ENCODE results near the gene GPR162. TPM values are rescaled to one million over a fixed set of nuclear protein-coding genes. Genes with fewer than 3 reads are reported as not detected.

GPR162 gene
- total RNA-seq, 2 donors from 2014 or later, result 0.78 TPM; not detected in 1

- TF ChIP-seq CTCF (IDR thresholded peaks at IDR 0.05) (no peak), POLR2A (IDR thresholded peaks at IDR 0.05) (no peak)
- DNase-seq, result no peak
- Histone ChIP-seq H3K4me1 (no peaks in the 10 kb centered on the region), H3K27me3 (no peaks in the 10 kb centered on the region), H3K27ac (no peak overlapping the region), H3K36me3 (replicated peaks in 1 of 2; ENCODE audit: insufficient read depth in 1 of 2, low read depth in 2 of 2) (no peaks in the 10 kb centered on the region), H3K4me3 (no peak overlapping the region), H3K9me3 (no peaks in the 10 kb centered on the region)
- WGBS, 2 donors, result 76 to 80% methylated on average over 9 to 16 of the region's 16 CpGs
- intact Hi-C loops (cut with DNase I), result no loop called here
- ATAC-seq, result no peak
Observed at GRCh38 chr12:6843118-6843902, 21.7 kb downstream of the GPR162 start.

- Histone ChIP-seq H3K9me3 (no peaks in the 10 kb centered on the region), H3K4me1 (no peaks in the 10 kb centered on the region), H3K4me3 (no peak overlapping the region), H3K27ac (no peak overlapping the region), H3K36me3 (replicated peaks in 1 of 2; ENCODE audit: insufficient read depth in 1 of 2, low read depth in 2 of 2) (no peaks in the 10 kb centered on the region), H3K27me3 (no peaks in the 10 kb centered on the region)
- TF ChIP-seq POLR2A (IDR thresholded peaks at IDR 0.05) (no peak), CTCF (IDR thresholded peaks at IDR 0.05) (no peak)
- WGBS, 2 donors, result 81 to 93% methylated on average over 12 to 17 of the region's 17 CpGs
- intact Hi-C loops (cut with DNase I), result no loop called here
- no peak for ATAC-seq
- no peak for DNase-seq
Observed at GRCh38 chr12:6845395-6845794, 23.8 kb downstream of the GPR162 start.

- H3K9me3 ChIP-seq, result no peaks in the 10 kb centered on the region
- no peak overlapping the region for H3K4me3 ChIP-seq
- no peak for TF ChIP-seq POLR2A (IDR thresholded peaks at IDR 0.05)
- no peak for TF ChIP-seq CTCF (IDR thresholded peaks at IDR 0.05)
- no peaks in the 10 kb centered on the region for H3K27me3 ChIP-seq
- no peak overlapping the region for H3K27ac ChIP-seq
- H3K4me1 ChIP-seq, result peaks cover 8% of the 10 kb centered on the region
- intact Hi-C loops (cut with DNase I), result no loop called here
- ATAC-seq (no peak), DNase-seq (no peak)
- 76 to 88% methylated on average over 7 of the region's 7 CpGs for WGBS, 2 donors
- H3K36me3 ChIP-seq (replicated peaks in 1 of 2; ENCODE audit: insufficient read depth in 1 of 2, low read depth in 2 of 2), result no peaks in the 10 kb centered on the region
Observed at GRCh38 chr12:6846316-6846869, 24.8 kb downstream of the GPR162 start.

- TF ChIP-seq CTCF (IDR thresholded peaks at IDR 0.05) (no peak), POLR2A (IDR thresholded peaks at IDR 0.05) (no peak)
- no peaks in the 10 kb centered on the region for H3K27me3 ChIP-seq
- H3K4me3 ChIP-seq, result no peak overlapping the region
- 87 to 92% methylated on average over 2 of the region's 2 CpGs for WGBS, 2 donors
- DNase-seq, result no peak
- intact Hi-C loops (cut with DNase I), result no loop called here
- peaks cover 12% of the 10 kb centered on the region for H3K4me1 ChIP-seq
- no peaks in the 10 kb centered on the region for H3K36me3 ChIP-seq (replicated peaks in 1 of 2; ENCODE audit: insufficient read depth in 1 of 2, low read depth in 2 of 2)
- no peaks in the 10 kb centered on the region for H3K9me3 ChIP-seq
- H3K27ac ChIP-seq, result no peak overlapping the region
- no peak for ATAC-seq
Observed at GRCh38 chr12:6847676-6848075, 26.1 kb downstream of the GPR162 start.

- Histone ChIP-seq H3K4me1 (peaks cover 28% of the 10 kb centered on the region), H3K4me3 (no peak overlapping the region), H3K36me3 (replicated peaks in 1 of 2; ENCODE audit: insufficient read depth in 1 of 2, low read depth in 2 of 2) (no peaks in the 10 kb centered on the region), H3K9me3 (no peaks in the 10 kb centered on the region), H3K27ac (no peak overlapping the region), H3K27me3 (no peaks in the 10 kb centered on the region)
- intact Hi-C loops (cut with DNase I), result no loop called here
- DNase-seq, result no peak
- TF ChIP-seq CTCF (IDR thresholded peaks at IDR 0.05) (no peak), POLR2A (IDR thresholded peaks at IDR 0.05) (no peak)
- ATAC-seq, result no peak
- 85% methylated on average over 2 of the region's 2 CpGs for WGBS, 2 donors
Observed at GRCh38 chr12:6849427-6849826, 27.8 kb downstream of the GPR162 start.
